HCT116 (cell line): Measurements from ENCODE around the gene PVR. TPM values are rescaled to one million over a fixed set of nuclear protein-coding genes. Genes with fewer than 3 reads are reported as not detected.

Experiments used
- ATAC-seq: fragments of 200-7000 bp; cut with Tn5 transposase; 2 replicates; pipeline ENCODE4 v1.9.1; 2020; ENCODE audit warnings: mild to moderate bottlenecking, moderate library complexity
- BruUV-seq: library from RNA; stranded (reverse); fragments of 400-500 nt; replicated peaks from 2 replicates; lab custom pipeline; 2021; lab: Mats Ljungman, UMichigan
- CTCF ChIA-PET: fragments of 300-600 bp; sonication (Branson Sonifier 250); formaldehyde crosslinking; loops from one replicate; lab custom pipeline; 2021; ENCODE audit warnings: antibody characterized with exemption; lab: Charles Lee
- POLR2A ChIA-PET: fragments of 300-600, 350-600 bp; sonication (Branson Sonifier 250); formaldehyde crosslinking; loops from one replicate; lab custom pipeline; 2021; ENCODE audit warnings: antibody characterized with exemption; lab: Charles Lee
- RAD21 ChIA-PET, 2 experiments: fragments of 300-600 bp; sonication (Branson Sonifier 250); formaldehyde crosslinking; loops; one replicate each; lab custom pipeline; 2023; ENCODE audit warnings: low total read pairs in 2 of 2; ENCODE audit not compliant: uncharacterized antibody in 2 of 2, unreplicated experiment in 2 of 2, low non-redundant PET in 1 of 2; lab: Charles Lee
- DNase-seq: peaks from one replicate; pipeline ENCODE4 v3.0.0-alpha.2; 2010; ENCODE audit warnings: low read depth, low spot score
- H2AFZ ChIP-seq: fragments of 200-600 bp; shearing (Covaris generic), sonication (generic); 2 replicates; pipeline ENCODE4 v1.6.1; 2017; ENCODE audit warnings: low read depth, mixed run types, mixed read lengths, antibody characterized with exemption, low read length; ENCODE audit not compliant: poor library complexity, severe bottlenecking
- H3K27ac ChIP-seq: 2 replicates; pipeline ENCODE4 v1.5.1; 2012; ENCODE audit warnings: low read depth, low read length
- H3K27me3 ChIP-seq: fragments of 200-600 bp; sonication (generic); 2 replicates; pipeline ENCODE4 v1.6.1; 2016; ENCODE audit warnings: mixed run types, low read length, mixed read lengths; ENCODE audit not compliant: insufficient read depth
- H3K36me3 ChIP-seq, 2 experiments: fragments of 200-500 bp in 1 of 2; fragments of 200-600 bp in 1 of 2; sonication (Bioruptor generic) in 1 of 2; sonication (generic) in 1 of 2; 2 replicates each; pipeline versions ENCODE4 v1.5.1 to v1.6.1; 2014 to 2016; ENCODE audit warnings: low read length in 2 of 2, inconsistent platforms in 1 of 2, mixed read lengths in 1 of 2, mixed run types in 1 of 2; ENCODE audit not compliant: insufficient read depth in 2 of 2, control insufficient read depth in 1 of 2
- H3K4me1 ChIP-seq, 2 experiments: fragments of 200-600 bp in 1 of 2; sonication (generic) in 1 of 2; 2 replicates each; pipeline versions ENCODE4 v1.5.1 to v1.6.1; 2012 to 2017; ENCODE audit warnings: low read length in 2 of 2, inconsistent platforms in 1 of 2, mild to moderate bottlenecking in 1 of 2, mixed read lengths in 1 of 2, mixed run types in 1 of 2, moderate library complexity in 1 of 2; ENCODE audit not compliant: insufficient read depth in 2 of 2, control insufficient read depth in 1 of 2
- H3K4me2 ChIP-seq: fragments of 200-600 bp; sonication (generic); 2 replicates; pipeline ENCODE4 v1.6.1; 2017; ENCODE audit warnings: mixed run types, low read length, mixed read lengths
- H3K4me3 ChIP-seq, 2 experiments: fragments of 200-600 bp in 1 of 2; sonication (generic) in 1 of 2; replicated peaks in 1 of 2; 2 replicates each; pipeline ENCODE4 v1.5.1; 2011 to 2016; ENCODE audit warnings: low read length in 2 of 2, control low read depth in 1 of 2, low read depth in 1 of 2, mild to moderate bottlenecking in 1 of 2, mixed read lengths in 1 of 2, mixed run types in 1 of 2
- H3K79me2 ChIP-seq: fragments of 200-600 bp; sonication (generic); 2 replicates; pipeline ENCODE4 v1.6.1; 2017; ENCODE audit warnings: mild to moderate bottlenecking, mixed run types, low read length, moderate library complexity, mixed read lengths; ENCODE audit not compliant: insufficient read depth
- H3K9ac ChIP-seq: fragments of 200-600 bp; sonication (generic); 2 replicates; pipeline ENCODE4 v1.6.1; 2016; ENCODE audit warnings: low read length, mixed read lengths
- H3K9me2 ChIP-seq: fragments of 200-600 bp; sonication (generic), shearing (Covaris generic); 2 replicates; pipeline ENCODE4 v1.6.1; 2017; ENCODE audit warnings: mixed run types, mild to moderate bottlenecking, moderate library complexity; ENCODE audit not compliant: insufficient read depth
- H3K9me3 ChIP-seq, 2 experiments: fragments of 200-500 bp in 1 of 2; fragments of 200-600 bp in 1 of 2; sonication (Bioruptor generic) in 1 of 2; sonication (generic) in 1 of 2; 2 replicates each; pipeline ENCODE4 v1.6.1; 2014 to 2017; ENCODE audit warnings: low read length in 2 of 2, mixed read lengths in 2 of 2, inconsistent platforms in 1 of 2, low read depth in 1 of 2, mild to moderate bottlenecking in 1 of 2, mixed run types in 1 of 2, moderate library complexity in 1 of 2; ENCODE audit not compliant: control insufficient read depth in 1 of 2, insufficient read depth in 1 of 2
- H4K20me1 ChIP-seq: fragments of 200-600 bp; sonication (generic), shearing (Covaris generic); 2 replicates; pipeline ENCODE4 v1.6.1; 2017; ENCODE audit warnings: mixed run types, mild to moderate bottlenecking, moderate library complexity; ENCODE audit not compliant: insufficient read depth
- CBX3 ChIP-seq: IDR thresholded peaks from 2 replicates; pipeline ENCODE4 v1.6.1; 2012; ENCODE audit warnings: low read depth
- CEBPB ChIP-seq: IDR thresholded peaks from 2 replicates; pipeline ENCODE4 v1.6.1; 2012; ENCODE audit warnings: low read depth
- EGR1 ChIP-seq: IDR thresholded peaks from 2 replicates; pipeline ENCODE4 v1.6.1; 2012; ENCODE audit warnings: low read depth
- ELF1 ChIP-seq: IDR thresholded peaks from 2 replicates; pipeline ENCODE4 v1.6.1; 2012; ENCODE audit warnings: low read depth, borderline replicate concordance
- EZH2phosphoT487 ChIP-seq: fragments of 200-600 bp; IDR thresholded peaks from 2 replicates; pipeline ENCODE4 v1.6.1; 2018; ENCODE audit warnings: antibody characterized with exemption, borderline replicate concordance
- JUND ChIP-seq: IDR thresholded peaks from 2 replicates; pipeline ENCODE4 v1.6.1; 2012
- POLR2A ChIP-seq: IDR thresholded peaks from 2 replicates; pipeline ENCODE4 v1.7.0; 2011; ENCODE audit warnings: borderline replicate concordance; ENCODE audit not compliant: insufficient read depth, insufficient read length; ENCODE audit errors: extremely low read depth
- POLR2AphosphoS5 ChIP-seq: IDR thresholded peaks from 2 replicates; pipeline ENCODE4 v1.6.1; 2011; ENCODE audit warnings: mild to moderate bottlenecking, low read depth, low read length, moderate library complexity
- SIN3A ChIP-seq: IDR thresholded peaks from 2 replicates; pipeline ENCODE4 v1.6.1; 2012; ENCODE audit warnings: low read depth
- SP1 ChIP-seq: IDR thresholded peaks from 2 replicates; pipeline ENCODE4 v1.6.1; 2012; ENCODE audit warnings: low read depth
- SRF ChIP-seq: IDR thresholded peaks from 2 replicates; pipeline ENCODE4 v1.6.1; 2012; ENCODE audit warnings: low read depth
- ZFX ChIP-seq: fragments of 450-650 bp; IDR thresholded peaks from 2 replicates; pipeline ENCODE4 v1.6.1; 2017
- ZNF274 ChIP-seq: fragments of 200-500 bp; sonication (Bioruptor generic); IDR thresholded peaks from 2 replicates; pipeline ENCODE4 v1.6.1; 2014; ENCODE audit warnings: mild to moderate bottlenecking, low read depth, low read length, inconsistent platforms
- intact Hi-C: fragments of 100-400 bp; cut with micrococcal nuclease; formaldehyde crosslinking; loops from 2 replicates; pipeline ENCODE4 v1.10.0; 2022
- total RNA-seq: library from RNA; stranded (reverse); gene quantifications from one replicate; pipeline ENCODE4 v1.2.1, GENCODE V29; 2021; ENCODE audit not compliant: unreplicated experiment
- TF ChIP-seq, protein P1 (sequence below): IDR thresholded peaks from 2 replicates; pipeline ENCODE4 v1.6.1; 2012; ENCODE audit warnings: low read depth
- TF ChIP-seq, protein P2 (sequence below): IDR thresholded peaks from 2 replicates; pipeline ENCODE4 v1.6.1; 2011; ENCODE audit warnings: mild to moderate bottlenecking, low read length, moderate library complexity; ENCODE audit not compliant: insufficient replicate concordance; ENCODE audit errors: extremely low read depth
- TF ChIP-seq, protein P3 (sequence below): IDR thresholded peaks from 2 replicates; pipeline ENCODE4 v1.6.1; 2012
- TF ChIP-seq, protein P4 (sequence below): IDR thresholded peaks from 2 replicates; pipeline ENCODE4 v1.6.1; 2012

PVR gene
- total RNA-seq, 1 experiment from 2014 or later = 62.0 TPM

DNA sequence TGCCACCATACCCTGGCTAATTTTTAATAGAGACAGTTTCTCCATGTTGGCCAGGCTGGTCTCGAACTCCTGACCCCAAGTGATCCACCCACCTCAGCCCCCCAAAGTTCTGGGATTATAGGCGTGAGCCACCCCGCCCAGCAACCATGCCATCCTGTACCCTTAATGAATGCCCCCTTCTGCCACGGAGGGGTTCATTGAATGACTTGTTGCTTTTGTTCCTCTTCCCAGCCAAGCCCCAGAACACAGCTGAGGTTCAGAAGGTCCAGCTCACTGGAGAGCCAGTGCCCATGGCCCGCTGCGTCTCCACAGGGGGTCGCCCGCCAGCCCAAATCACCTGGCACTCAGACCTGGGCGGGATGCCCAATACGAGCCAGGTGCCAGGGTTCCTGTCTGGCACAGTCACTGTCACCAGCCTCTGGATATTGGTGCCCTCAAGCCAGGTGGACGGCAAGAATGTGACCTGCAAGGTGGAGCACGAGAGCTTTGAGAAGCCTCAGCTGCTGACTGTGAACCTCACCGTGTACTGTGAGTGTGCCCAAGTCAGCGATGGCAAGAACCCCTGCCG is 6.0 kb downstream of the PVR start:
- Histone ChIP-seq H3K4me3 (no peak overlapping the region), H3K9me2 (no peaks in the 10 kb centered on the region), H3K27me3 (no peaks in the 10 kb centered on the region), H3K36me3 (peaks cover 45 to 68% of the 10 kb centered on the region in 2 experiments)
- ATAC-seq = no peak
- POLR2A ChIA-PET = no interaction called here
- TF ChIP-seq SP1 (no peak), CEBPB (no peak)
- TF ChIP-seq, all 23 proteins: peak for 0
- no peaks in the 10 kb centered on the region for H3K9me3 ChIP-seq
- ChIA-PET RAD21 (no interaction called here), CTCF (no interaction called here)
- DNase-seq = no peak
- H2AFZ ChIP-seq = no peak overlapping the region
- no peak overlapping the region for H3K4me2 ChIP-seq
- BruUV-seq = no TSS peak
- H3K4me1 ChIP-seq = no peaks in the 10 kb centered on the region
- intact Hi-C loops = no loop called here
- peaks cover 8% of the 10 kb centered on the region; the same call in 1 of the 2 replicates for H4K20me1 ChIP-seq
- H3K79me2 ChIP-seq = peaks cover 82% of the 10 kb centered on the region
- H3K27ac ChIP-seq = no peak overlapping the region
- H3K9ac ChIP-seq = no peak overlapping the region

DNA sequence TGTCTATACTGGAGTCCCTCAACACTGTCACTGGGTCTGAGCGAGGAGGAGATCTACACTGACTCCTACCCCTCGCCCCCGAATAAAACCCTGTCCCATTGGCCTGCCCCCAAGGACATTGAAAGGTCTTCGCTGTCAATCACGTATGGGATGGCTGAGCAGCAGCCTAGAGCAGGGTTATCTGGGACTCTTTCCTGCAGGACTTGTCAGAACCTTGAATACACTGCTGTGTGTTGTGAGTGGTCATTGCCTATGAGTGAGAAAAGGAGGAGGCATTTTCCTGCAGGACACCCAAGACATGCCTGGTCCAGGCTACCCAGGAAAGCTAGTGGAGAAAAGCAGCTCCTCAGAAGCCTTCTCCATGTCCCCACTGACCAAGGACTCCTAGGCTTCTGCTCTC is 9.6 kb downstream of the PVR start:
- Histone ChIP-seq H3K9me3 (no peaks in the 10 kb centered on the region), H3K9ac (no peak overlapping the region), H3K4me3 (no peak overlapping the region), H3K4me1 (no peaks in the 10 kb centered on the region), H3K36me3 (peaks cover 50 to 85% of the 10 kb centered on the region in 2 experiments), H2AFZ (no peak overlapping the region), H3K27ac (no peak overlapping the region), H3K79me2 (peaks cover 62% of the 10 kb centered on the region), H3K27me3 (no peaks in the 10 kb centered on the region), H4K20me1 (0 out of 2 replicates have a peak, but pooled peaks cover 3% of the 10 kb centered on the region), H3K4me2 (no peak overlapping the region), H3K9me2 (no peaks in the 10 kb centered on the region)
- DNase-seq (no peak), ATAC-seq (no peak)
- TF ChIP-seq EGR1 (no peak), ZFX (no peak), SRF (no peak), ZNF274 (no peak), POLR2AphosphoS5 (no peak), CBX3 (no peak), SIN3A (no peak), POLR2A (no peak), JUND (no peak), ELF1 (no peak), EZH2phosphoT487 (no peak)
- TF ChIP-seq, protein P1, sequence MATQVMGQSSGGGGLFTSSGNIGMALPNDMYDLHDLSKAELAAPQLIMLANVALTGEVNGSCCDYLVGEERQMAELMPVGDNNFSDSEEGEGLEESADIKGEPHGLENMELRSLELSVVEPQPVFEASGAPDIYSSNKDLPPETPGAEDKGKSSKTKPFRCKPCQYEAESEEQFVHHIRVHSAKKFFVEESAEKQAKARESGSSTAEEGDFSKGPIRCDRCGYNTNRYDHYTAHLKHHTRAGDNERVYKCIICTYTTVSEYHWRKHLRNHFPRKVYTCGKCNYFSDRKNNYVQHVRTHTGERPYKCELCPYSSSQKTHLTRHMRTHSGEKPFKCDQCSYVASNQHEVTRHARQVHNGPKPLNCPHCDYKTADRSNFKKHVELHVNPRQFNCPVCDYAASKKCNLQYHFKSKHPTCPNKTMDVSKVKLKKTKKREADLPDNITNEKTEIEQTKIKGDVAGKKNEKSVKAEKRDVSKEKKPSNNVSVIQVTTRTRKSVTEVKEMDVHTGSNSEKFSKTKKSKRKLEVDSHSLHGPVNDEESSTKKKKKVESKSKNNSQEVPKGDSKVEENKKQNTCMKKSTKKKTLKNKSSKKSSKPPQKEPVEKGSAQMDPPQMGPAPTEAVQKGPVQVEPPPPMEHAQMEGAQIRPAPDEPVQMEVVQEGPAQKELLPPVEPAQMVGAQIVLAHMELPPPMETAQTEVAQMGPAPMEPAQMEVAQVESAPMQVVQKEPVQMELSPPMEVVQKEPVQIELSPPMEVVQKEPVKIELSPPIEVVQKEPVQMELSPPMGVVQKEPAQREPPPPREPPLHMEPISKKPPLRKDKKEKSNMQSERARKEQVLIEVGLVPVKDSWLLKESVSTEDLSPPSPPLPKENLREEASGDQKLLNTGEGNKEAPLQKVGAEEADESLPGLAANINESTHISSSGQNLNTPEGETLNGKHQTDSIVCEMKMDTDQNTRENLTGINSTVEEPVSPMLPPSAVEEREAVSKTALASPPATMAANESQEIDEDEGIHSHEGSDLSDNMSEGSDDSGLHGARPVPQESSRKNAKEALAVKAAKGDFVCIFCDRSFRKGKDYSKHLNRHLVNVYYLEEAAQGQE = no peak
- TF ChIP-seq, protein P2, sequence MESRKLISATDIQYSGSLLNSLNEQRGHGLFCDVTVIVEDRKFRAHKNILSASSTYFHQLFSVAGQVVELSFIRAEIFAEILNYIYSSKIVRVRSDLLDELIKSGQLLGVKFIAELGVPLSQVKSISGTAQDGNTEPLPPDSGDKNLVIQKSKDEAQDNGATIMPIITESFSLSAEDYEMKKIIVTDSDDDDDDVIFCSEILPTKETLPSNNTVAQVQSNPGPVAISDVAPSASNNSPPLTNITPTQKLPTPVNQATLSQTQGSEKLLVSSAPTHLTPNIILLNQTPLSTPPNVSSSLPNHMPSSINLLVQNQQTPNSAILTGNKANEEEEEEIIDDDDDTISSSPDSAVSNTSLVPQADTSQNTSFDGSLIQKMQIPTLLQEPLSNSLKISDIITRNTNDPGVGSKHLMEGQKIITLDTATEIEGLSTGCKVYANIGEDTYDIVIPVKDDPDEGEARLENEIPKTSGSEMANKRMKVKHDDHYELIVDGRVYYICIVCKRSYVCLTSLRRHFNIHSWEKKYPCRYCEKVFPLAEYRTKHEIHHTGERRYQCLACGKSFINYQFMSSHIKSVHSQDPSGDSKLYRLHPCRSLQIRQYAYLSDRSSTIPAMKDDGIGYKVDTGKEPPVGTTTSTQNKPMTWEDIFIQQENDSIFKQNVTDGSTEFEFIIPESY = no peak
- TF ChIP-seq, protein P3, sequence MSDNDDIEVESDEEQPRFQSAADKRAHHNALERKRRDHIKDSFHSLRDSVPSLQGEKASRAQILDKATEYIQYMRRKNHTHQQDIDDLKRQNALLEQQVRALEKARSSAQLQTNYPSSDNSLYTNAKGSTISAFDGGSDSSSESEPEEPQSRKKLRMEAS = no peak
- TF ChIP-seq, protein P4, sequence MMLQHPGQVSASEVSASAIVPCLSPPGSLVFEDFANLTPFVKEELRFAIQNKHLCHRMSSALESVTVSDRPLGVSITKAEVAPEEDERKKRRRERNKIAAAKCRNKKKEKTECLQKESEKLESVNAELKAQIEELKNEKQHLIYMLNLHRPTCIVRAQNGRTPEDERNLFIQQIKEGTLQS = no peak
- POLR2A ChIA-PET = interaction anchor here (1.7 kb wide), 1 partner anchor 17 kb away, joined by 3 read pairs; no protein-coding TSS in a partner anchor
- intact Hi-C loops = no loop called here
- RAD21 ChIA-PET = no interaction called here
- no TSS peak for BruUV-seq
- CTCF ChIA-PET = interaction anchor here (2.1 to 4.0 kb wide), 2 partner anchors 9 to 118 kb away, joined by 7 to 15 read pairs; no protein-coding TSS in a partner anchor
